OCI-LY7 (cell line): ENCODE data around the gene NR2F2.

ENCODE experiments used
- CTCF ChIP-seq: fragments of 200-600 bp; sonication (generic); conservative IDR thresholded peaks from 2 replicates; pipeline ENCODE4 v1.5.1; 2014; ENCODE audit warnings: mild to moderate bottlenecking, antibody characterized with exemption, low read length, moderate library complexity, mixed read lengths
- EZH2phosphoT487 ChIP-seq: fragments of 200-600 bp; sonication (generic); IDR thresholded peaks from 2 replicates; pipeline ENCODE4 v1.6.1; 2018; ENCODE audit warnings: low read depth, borderline replicate concordance, mild to moderate bottlenecking, mixed run types, antibody characterized with exemption, low read length, moderate library complexity, mixed read lengths

GRCh38 chr15:96367311-96368200, 37.1 kb downstream of the NR2F2 start:
- TF ChIP-seq CTCF (no peak), EZH2phosphoT487 (no peak)
